K562 (cell line): ENCODE results near the gene CNTN2. TPM values are rescaled to one million over a fixed set of nuclear protein-coding genes. Genes with fewer than 3 reads are reported as not detected.

ENCODE experiments used
- ATAC-seq: fragments of 200-7000 bp; cut with Tn5 transposase; 3 replicates; pipeline ENCODE4 v1.9.1; 2020; ENCODE audit warnings: moderate library complexity
- BruUV-seq: library from RNA; stranded (reverse); fragments of 400-500 nt; replicated peaks from 2 replicates; lab custom pipeline; 2021; lab: Mats Ljungman, UMichigan
- CTCF ChIA-PET: fragments of 300-600 bp; formaldehyde crosslinking; extraction: SDS; loops from one replicate; lab custom pipeline; 2021; ENCODE audit warnings: low intra/inter-chr PET ratio; lab: Yijun Ruan, JAX
- POLR2A ChIA-PET: fragments of 300-600, 350-650 bp; sonication (Branson Sonifier 250); formaldehyde crosslinking; extraction: SDS; loops from one replicate; lab custom pipeline; 2021; ENCODE audit warnings: antibody characterized with exemption, inconsistent platforms; lab: Yijun Ruan, JAX
- DNase-seq, 4 experiments: peaks; one replicate each; pipeline versions ENCODE4 v3.0.0 to v3.0.0-alpha.2; 2011 to 2018; ENCODE audit warnings: low spot score in 3 of 4, mixed read lengths in 3 of 4; ENCODE audit errors: extremely low read depth in 1 of 4
- FAIRE-seq: peaks from 2 replicates; lab custom pipeline; 2011; peaks lifted over from hg19 to GRCh38; lab: Jason Lieb, UNC
- H2AFZ ChIP-seq: 2 replicates; pipeline ENCODE4 v1.6.0; 2011; ENCODE audit warnings: low read depth, low read length, control low read depth, inconsistent platforms
- H3K27ac ChIP-seq: fragments of 200-600 bp; 3 replicates; pipeline ENCODE4 v1.8.0; 2011; ENCODE audit warnings: low read depth, mild to moderate bottlenecking, control low read depth, inconsistent platforms, low read length, moderate library complexity, mixed read lengths; ENCODE audit errors: extremely low read depth
- H3K27me3 ChIP-seq, 2 experiments: fragments of 300-600 bp in 1 of 2; 2 replicates in 1 of 2; 3 replicates in 1 of 2; pipeline versions ENCODE4 v1.6.0 to v1.8.0; 2011; ENCODE audit warnings: inconsistent platforms in 2 of 2, low read length in 2 of 2, mild to moderate bottlenecking in 1 of 2, mixed read lengths in 1 of 2, moderate library complexity in 1 of 2; ENCODE audit not compliant: control insufficient read depth in 2 of 2, insufficient read depth in 2 of 2
- H3K36me3 ChIP-seq: fragments of 300-600 bp; 3 replicates; pipeline ENCODE4 v1.8.0; 2011; ENCODE audit warnings: mild to moderate bottlenecking, low read length, inconsistent platforms; ENCODE audit not compliant: control insufficient read depth, insufficient read depth
- H3K4me1 ChIP-seq, 2 experiments: fragments of 200-600 bp in 1 of 2; replicated peaks in 1 of 2; 2 replicates in 1 of 2; 3 replicates in 1 of 2; pipeline versions ENCODE4 v1.5.1 to v1.8.0; 2011; ENCODE audit warnings: inconsistent platforms in 2 of 2, low read length in 2 of 2, mild to moderate bottlenecking in 1 of 2, mixed read lengths in 1 of 2, moderate library complexity in 1 of 2; ENCODE audit not compliant: control insufficient read depth in 2 of 2, insufficient read depth in 2 of 2
- H3K4me2 ChIP-seq: 2 replicates; pipeline ENCODE4 v1.6.1; 2011; ENCODE audit warnings: low read length, control low read depth, inconsistent platforms, mixed read lengths; ENCODE audit not compliant: insufficient read depth
- H3K4me3 ChIP-seq: fragments of 200-600 bp; sonication (generic), shearing (Covaris generic); 2 replicates; pipeline ENCODE4 v1.5.1; 2016; ENCODE audit warnings: control low read depth, inconsistent platforms
- H3K79me2 ChIP-seq: fragments of 200-600 bp; 3 replicates; pipeline ENCODE4 v1.8.0; 2011; ENCODE audit warnings: low read length, inconsistent platforms; ENCODE audit not compliant: control insufficient read depth, insufficient read depth
- H3K9ac ChIP-seq, 2 experiments: 2 replicates each; pipeline versions ENCODE4 v1.6.0 to v1.6.1; 2011; ENCODE audit warnings: low read depth in 2 of 2, low read length in 2 of 2, control low read depth in 1 of 2, inconsistent platforms in 1 of 2, mild to moderate bottlenecking in 1 of 2, mixed read lengths in 1 of 2; ENCODE audit not compliant: insufficient read depth in 1 of 2
- H3K9me1 ChIP-seq: one replicate; pipeline ENCODE4 v1.6.0; 2011; ENCODE audit warnings: inconsistent platforms, mild to moderate bottlenecking, low read length, moderate library complexity; ENCODE audit not compliant: control insufficient read depth, insufficient read depth
- H3K9me3 ChIP-seq: replicated peaks from 2 replicates; pipeline ENCODE4 v1.5.1; 2011; ENCODE audit warnings: low read depth, low read length, inconsistent platforms; ENCODE audit not compliant: control insufficient read depth, insufficient read depth
- H4K20me1 ChIP-seq: replicated peaks from 2 replicates; pipeline ENCODE4 v1.6.1; 2011; ENCODE audit warnings: low read length, inconsistent platforms, mixed read lengths; ENCODE audit not compliant: control insufficient read depth, insufficient read depth
- MBD2 ChIP-seq: sonication (generic); IDR thresholded peaks from 2 replicates; pipeline ENCODE4 v1.6.1; 2016; ENCODE audit warnings: low read depth, borderline replicate concordance
- MCM5 ChIP-seq: fragments of 450-650 bp; IDR thresholded peaks from 2 replicates; pipeline ENCODE4 v1.6.1; 2016; ENCODE audit warnings: low read depth
- MXI1 ChIP-seq: IDR thresholded peaks from 2 replicates; pipeline ENCODE4 v1.6.1; 2011; ENCODE audit warnings: low read depth, mild to moderate bottlenecking, improper control_type of control experiment, low read length
- POLR2AphosphoS2 ChIP-seq: IDR thresholded peaks from 2 replicates; pipeline ENCODE4 v1.6.1; 2012; ENCODE audit warnings: low read length, improper control_type of control experiment
- POLR3G ChIP-seq: IDR thresholded peaks from 2 replicates; pipeline ENCODE4 v1.6.1; 2011; ENCODE audit not compliant: insufficient read length, insufficient replicate concordance; ENCODE audit errors: extremely low read depth
- RBM15 ChIP-seq: fragments of 200-400 bp; formaldehyde crosslinking; IDR thresholded peaks from 2 replicates; pipeline ENCODE4 v1.6.1; 2018; ENCODE audit warnings: mild to moderate bottlenecking, low read length, moderate library complexity; ENCODE audit not compliant: insufficient read depth
- TFAM ChIP-seq: fragments of 250-450 bp; sonication (Bioruptor Pico); conservative IDR thresholded peaks from 2 replicates; pipeline ENCODE4 v1.5.0; 2021; ENCODE audit warnings: mild to moderate bottlenecking, moderate library complexity
- USF1 ChIP-seq: sonication (generic); formaldehyde crosslinking; IDR thresholded peaks from 2 replicates; pipeline ENCODE4 v1.9.0; 2022; ENCODE audit warnings: mild to moderate bottlenecking, missing genetic modification reagents
- XRCC4 ChIP-seq: IDR thresholded peaks from one replicate; pipeline ENCODE4 v1.6.1; 2011; ENCODE audit not compliant: insufficient read depth, insufficient read length; ENCODE audit errors: extremely low read depth
- ZFP1 ChIP-seq: fragments of 450-650 bp; formaldehyde crosslinking; IDR thresholded peaks from 2 replicates; pipeline ENCODE4 v1.4.0; 2020; ENCODE audit warnings: mild to moderate bottlenecking, mixed read lengths
- ZNF512 ChIP-seq: IDR thresholded peaks from 2 replicates; pipeline ENCODE4 v1.6.1; 2016; ENCODE audit warnings: missing genetic modification characterization, missing compliant biosample characterization
- ZNF639 ChIP-seq, 2 experiments: fragments of 200-800 bp in 1 of 2; sonication (Bioruptor generic) in 1 of 2; sonication (generic) in 1 of 2; formaldehyde crosslinking in 1 of 2; IDR thresholded peaks in 1 of 2; conservative IDR thresholded peaks in 1 of 2; 2 replicates each; pipeline versions ENCODE4 v1.5.0 to v1.6.1; 2016 to 2020; ENCODE audit warnings: missing compliant biosample characterization in 1 of 2, missing genetic modification characterization in 1 of 2, missing genetic modification reagents in 1 of 2
- ZNF75A ChIP-seq: fragments of 450-650 bp; formaldehyde crosslinking; IDR thresholded peaks from 2 replicates; pipeline ENCODE4 v1.4.0; 2020; ENCODE audit warnings: mild to moderate bottlenecking
- WGBS: fragments of 100-300 bp; shearing (Covaris generic); methylation state at CpG from one replicate; pipeline ENCODE4 v1.1.6; 2016; ENCODE audit warnings: low coverage, mixed read lengths; ENCODE audit not compliant: insufficient coverage; ENCODE audit errors: missing lambda C conversion rate; 5-methylcytosine and 5-hydroxymethylcytosine counted together
- in situ Hi-C: fragments of 300-500 bp; cut with MboI; formaldehyde crosslinking; loops from 4 replicates; pipeline ENCODE4 v1.15.0; 2018; ENCODE audit warnings: inconsistent platforms, mixed read lengths
- intact Hi-C: fragments of 100-400 bp; cut with micrococcal nuclease; formaldehyde crosslinking; loops from 2 replicates; pipeline ENCODE4 v1.14.2; 2022
- polyA plus RNA-seq, 8 experiments: library from polyadenylated mRNA; depleted of rRNA in 4 of 8; stranded (reverse) in 5 of 8; unstranded in 3 of 8; fragments of >200 nt; fragmentation: Nextera tagmentation in 2 of 8; fragmentation: Illumina TruSeq in 1 of 8; extraction: Ambion mirVana in 2 of 8; extraction: Trizol in 1 of 8; gene quantifications; 2 replicates each; pipeline versions ENCODE4 v1.2.1 to v1.2.3, GENCODE V29; 2011 to 2014; ENCODE audit warnings: inconsistent platforms in 1 of 8, missing spikeins in 1 of 8
- total RNA-seq, 7 experiments: library from RNA; depleted of rRNA in 6 of 7; stranded (reverse); fragments of >200 nt in 6 of 7; fragmentation: Illumina TruSeq in 2 of 7; extraction: Trizol in 2 of 7; gene quantifications; 2 replicates each; pipeline versions ENCODE4 v1.2.1 to v1.2.3, GENCODE V29; 2011 to 2021; ENCODE audit warnings: low replicate concordance in 1 of 7

The CNTN2 gene
- total and polyA plus RNA-seq, 9 of the 15 experiments (the other 6 are each of a cell fraction or from before 2014, with no cell fraction given), result not detected

- POLR2A ChIA-PET, result interaction anchor here (0.9 to 2.0 kb wide), 5 partner anchors 9 to 100 kb away, joined by 3 to 11 read pairs (median 4); no protein-coding TSS in a partner anchor
- WGBS, result 17% methylated on average over 8 of the region's 8 CpGs
- Histone ChIP-seq H3K4me1 (peaks cover 0 to 23% of the 10 kb centered on the region in 2 experiments; a peak in 3 of 5 replicates), H3K79me2 (no peaks in the 10 kb centered on the region), H3K4me3 (no peak overlapping the region), H3K9me3 (no peaks in the 10 kb centered on the region), H2AFZ (no peak overlapping the region), H3K27me3 (peaks cover 39 to 75% of the 10 kb centered on the region in 2 experiments), H4K20me1 (peaks cover 17% of the 10 kb centered on the region), H3K4me2 (no peak overlapping the region), H3K27ac (no peak overlapping the region), H3K36me3 (no peaks in the 10 kb centered on the region), H3K9ac (peak overlapping the region in 1 of 2 experiments; percentile 17; a peak in 1 of 4 replicates), H3K9me1 (no peaks in the 10 kb centered on the region)
- CTCF ChIA-PET, result interaction anchor here (0.7 to 2.6 kb wide), 6 partner anchors 73 to 294 kb away, joined by 3 to 16 read pairs (median 4); partner anchors contain the start of gene KLHDC8A
- DNase-seq, result no peak
- no TSS peak for BruUV-seq
- in situ Hi-C loops (loop anchor here (5.0 kb wide), 1 partner anchor 85 kb away; no protein-coding TSS in a partner anchor), intact Hi-C loops (loop anchor here (1.0 to 10.0 kb wide), 2 partner anchors 194 to 258 kb away; no protein-coding TSS in a partner anchor)
- TF ChIP-seq RBM15 (no peak), MBD2 (no peak), ZNF75A (CRISPR knock-in tag) (no peak), MXI1 (no peak), POLR3G (no peak), MCM5 (no peak), XRCC4 (no peak), USF1 (no peak), ZNF639 (CRISPR knock-in tag; conservative IDR thresholded peaks at IDR 0.05 in 1 of 2, IDR thresholded peaks at IDR 0.05 in 1 of 2) (no peak), POLR2AphosphoS2 (no peak), TFAM (CRISPR knock-in tag) (no peak), ZFP1 (CRISPR knock-in tag) (no peak), ZNF512 (tag) (no peak)
- no peak for FAIRE-seq
- no peak for ATAC-seq
Measured at GRCh38 chr1:205062319-205062718, 19.3 kb downstream of the CNTN2 start.
